Adipocyte (in vitro differentiated cells): ENCODE measurements around the gene NMRAL1.

Source experiments
- DNase-seq: peaks from one replicate; pipeline ENCODE4 v3.0.0-alpha.2; 2015; ENCODE audit warnings: low read depth
- H3K27me3 ChIP-seq: replicated peaks from 2 replicates; pipeline ENCODE4 v1.7.0; 2013; ENCODE audit warnings: mild to moderate bottlenecking, low read length, moderate library complexity; ENCODE audit not compliant: control insufficient read depth, insufficient read depth
- H3K36me3 ChIP-seq: 2 replicates; pipeline ENCODE4 v1.7.0; 2013; ENCODE audit warnings: low read length, mild to moderate bottlenecking, moderate library complexity; ENCODE audit not compliant: control insufficient read depth, insufficient read depth, severe bottlenecking
- H3K4me1 ChIP-seq: 2 replicates; pipeline ENCODE4 v1.7.0; 2013; ENCODE audit warnings: mild to moderate bottlenecking, low read length, moderate library complexity; ENCODE audit not compliant: control insufficient read depth, insufficient read depth
- H3K4me3 ChIP-seq: 2 replicates; pipeline ENCODE4 v1.7.0; 2013; ENCODE audit warnings: mild to moderate bottlenecking, low read length, moderate library complexity
- H3K9ac ChIP-seq: 2 replicates; pipeline ENCODE4 v1.7.0; 2013; ENCODE audit warnings: mild to moderate bottlenecking, low read length, moderate library complexity
- H3K9me3 ChIP-seq: 2 replicates; pipeline ENCODE4 v1.7.0; 2013; ENCODE audit warnings: mild to moderate bottlenecking, low read length, moderate library complexity; ENCODE audit not compliant: control insufficient read depth

The NMRAL1 gene

DNA sequence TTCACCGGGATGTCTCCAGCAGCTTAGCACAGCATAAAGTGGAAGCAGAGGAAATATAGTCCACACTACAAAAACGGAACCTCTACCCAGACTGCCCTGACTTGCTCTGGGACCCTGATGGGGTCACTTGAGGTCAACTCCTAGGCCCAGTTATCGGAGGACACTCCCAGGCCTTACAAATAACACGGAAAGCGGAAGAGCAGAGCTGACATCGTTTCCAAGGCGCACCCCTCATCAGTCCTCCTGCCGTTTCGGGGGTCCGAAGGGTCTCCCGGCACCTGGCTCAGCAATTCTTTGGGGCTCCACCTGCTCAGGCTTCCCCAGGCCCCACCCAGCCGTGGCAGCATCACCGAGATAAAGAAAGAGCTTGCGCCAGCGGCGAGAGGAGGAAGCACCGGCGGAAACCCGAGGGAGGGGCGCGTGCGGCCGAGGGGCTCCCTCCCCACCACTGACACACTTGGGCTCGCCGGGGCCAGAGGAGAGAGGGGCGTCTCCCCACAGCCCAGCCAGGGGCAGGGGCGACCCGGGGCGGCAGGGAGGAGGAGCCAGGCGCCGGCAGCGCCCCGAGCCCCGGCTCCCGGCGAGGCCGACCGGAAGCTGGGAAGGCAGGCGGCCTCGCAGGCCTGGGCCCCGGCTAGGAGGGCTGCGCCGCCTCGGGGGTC lies 58.8 kb downstream of the NMRAL1 start:
- Histone ChIP-seq H3K9ac (peak overlapping the region; percentile 85), H3K9me3 (no peaks in the 10 kb centered on the region), H3K27me3 (no peaks in the 10 kb centered on the region), H3K36me3 (no peaks in the 10 kb centered on the region), H3K4me1 (peaks cover 16% of the 10 kb centered on the region), H3K4me3 (peak overlapping the region; percentile 88)
- DNase-seq, result peak; percentile 68

GRCh38 chr16:4414187-4414917 lies 60.1 kb downstream of the NMRAL1 start:
- H3K27me3 ChIP-seq, result no peaks in the 10 kb centered on the region
- H3K4me1 ChIP-seq, result peaks cover 18% of the 10 kb centered on the region
- DNase-seq, result no peak
- no peak overlapping the region for H3K4me3 ChIP-seq
- no peaks in the 10 kb centered on the region for H3K9me3 ChIP-seq
- H3K9ac ChIP-seq, result no peak overlapping the region
- H3K36me3 ChIP-seq, result no peaks in the 10 kb centered on the region

DNA sequence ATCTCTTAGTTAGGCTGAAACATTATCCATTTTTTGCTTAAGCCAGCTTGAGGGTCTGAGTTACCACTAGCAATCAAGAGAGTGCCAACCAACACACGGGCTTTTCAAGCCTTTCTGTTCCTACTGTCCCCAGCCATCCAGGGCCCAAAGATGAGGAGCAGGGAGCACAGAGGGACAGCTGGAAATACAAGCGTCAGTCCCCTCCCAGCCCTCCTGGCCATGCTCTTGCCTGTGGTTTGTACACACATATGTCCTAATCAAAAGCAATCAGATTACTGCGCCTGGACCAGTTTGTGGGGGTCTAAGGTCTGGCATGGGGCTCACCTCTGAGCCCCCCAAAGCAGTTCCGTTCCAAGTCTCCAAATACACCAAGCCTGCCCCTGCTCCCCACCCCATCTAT lies 61.6 kb downstream of the NMRAL1 start:
- no peaks in the 10 kb centered on the region for H3K9me3 ChIP-seq
- H3K4me3 ChIP-seq, result no peak overlapping the region
- H3K36me3 ChIP-seq, result no peaks in the 10 kb centered on the region
- H3K4me1 ChIP-seq, result peaks cover 24% of the 10 kb centered on the region
- H3K9ac ChIP-seq, result no peak overlapping the region
- H3K27me3 ChIP-seq, result no peaks in the 10 kb centered on the region
- DNase-seq, result no peak

DNA sequence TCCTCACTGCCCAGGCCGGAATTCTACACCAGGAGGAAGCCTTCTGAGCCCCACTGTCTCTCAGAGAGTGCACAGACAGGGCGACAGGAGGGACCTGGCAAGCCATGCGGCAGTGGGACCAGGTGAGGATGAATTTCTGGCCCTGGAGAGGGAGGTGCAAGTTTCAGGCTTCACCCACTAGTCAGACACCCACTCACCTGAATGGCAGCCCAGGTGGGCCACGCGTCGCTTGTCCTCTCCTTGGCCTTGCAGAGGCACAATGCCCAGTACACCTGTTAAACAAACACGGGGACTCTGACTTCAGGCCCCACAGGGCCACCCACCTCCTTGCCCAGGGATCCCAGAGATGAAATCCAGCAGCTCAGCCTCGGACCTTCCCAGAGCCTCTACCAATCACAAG lies 62.3 kb downstream of the NMRAL1 start:
- peaks cover 25% of the 10 kb centered on the region for H3K4me1 ChIP-seq
- H3K4me3 ChIP-seq, result no peak overlapping the region
- H3K9ac ChIP-seq, result peak overlapping the region; percentile 25
- no peaks in the 10 kb centered on the region for H3K27me3 ChIP-seq
- DNase-seq, result no peak
- peaks cover 3% of the 10 kb centered on the region for H3K36me3 ChIP-seq
- no peaks in the 10 kb centered on the region for H3K9me3 ChIP-seq
